Fibroblast of lung (primary cell): ENCODE data around the gene PCGF2.

ENCODE experiments used
- CTCF ChIP-seq, 2 donors: IDR thresholded peaks in 1 of 2; conservative IDR thresholded peaks in 1 of 2; 1 replicate in 1 of 2; 2 replicates in 1 of 2; pipeline ENCODE4 v1.5.1; 2011 to 2012; ENCODE audit warnings: low read length in 2 of 2, control low read depth in 1 of 2, inconsistent platforms in 1 of 2, low read depth in 1 of 2, mild to moderate bottlenecking in 1 of 2
- EZH2 ChIP-seq: IDR thresholded peaks from 2 replicates; pipeline ENCODE4 v1.5.1; 2012; ENCODE audit warnings: low read length, control low read depth, mild to moderate bottlenecking; ENCODE audit errors: missing control alignments

GRCh38 chr17:38743556-38744171 lies 4.5 kb downstream of the PCGF2 start:
- TF ChIP-seq CTCF (conservative IDR thresholded peaks at IDR 0.05 in 1 of 2, IDR thresholded peaks at IDR 0.05 in 1 of 2; ENCODE audit: low read depth in 1 of 2, low read length in 2 of 2) (no peak), EZH2 (no peak)
